HEK293 (cell line): ENCODE results near the gene OR13J1.

ENCODE experiments used
- CTCF ChIA-PET: fragments of 350-600 bp; formaldehyde crosslinking; extraction: SDS; loops from one replicate; lab custom pipeline; 2021; ENCODE audit warnings: antibody characterized with exemption; lab: Yijun Ruan, JAX
- POLR2A ChIA-PET: fragments of 300-600 bp; formaldehyde crosslinking; extraction: SDS; loops from one replicate; lab custom pipeline; 2020; ENCODE audit warnings: antibody characterized with exemption, inconsistent platforms; lab: Yijun Ruan, JAX
- H3K27ac ChIP-seq: fragments of 200-500 bp; sonication (Bioruptor generic); 2 replicates; pipeline ENCODE4 v1.5.1; 2014; ENCODE audit warnings: low read depth, low read length, control low read depth, inconsistent platforms; ENCODE audit errors: extremely low read depth
- H3K36me3 ChIP-seq, 2 experiments: fragments of 200-500 bp in 1 of 2; sonication (Bioruptor generic) in 1 of 2; 1 replicate in 1 of 2; 2 replicates in 1 of 2; pipeline ENCODE4 v1.5.1; 2014 to 2017; ENCODE audit warnings: inconsistent platforms in 2 of 2, low read length in 2 of 2; ENCODE audit not compliant: control insufficient read depth in 2 of 2, insufficient read depth in 1 of 2
- H3K4me1 ChIP-seq: fragments of 200-500 bp; sonication (Bioruptor generic); 2 replicates; pipeline ENCODE4 v1.5.1; 2014; ENCODE audit warnings: mild to moderate bottlenecking, low read length, inconsistent platforms; ENCODE audit not compliant: control insufficient read depth, insufficient read depth
- H3K4me3 ChIP-seq: 2 replicates; pipeline ENCODE4 v1.5.1; 2011; ENCODE audit warnings: low read depth, mild to moderate bottlenecking, control low read depth, low read length, moderate library complexity
- H3K9me3 ChIP-seq: fragments of 200-500 bp; sonication (Bioruptor generic); 2 replicates; pipeline ENCODE4 v1.5.1; 2014; ENCODE audit warnings: low read depth, low read length, inconsistent platforms; ENCODE audit not compliant: control insufficient read depth, insufficient read depth
- ELK4 ChIP-seq: IDR thresholded peaks from 2 replicates; pipeline ENCODE4 v1.6.1; 2011; ENCODE audit warnings: mild to moderate bottlenecking, low read depth, low read length, borderline replicate concordance
- ZBTB21 ChIP-seq: fragments of 450-650 bp; formaldehyde crosslinking; IDR thresholded peaks from 2 replicates; pipeline ENCODE4 v1.5.1; 2017; ENCODE audit warnings: missing biosample characterization, missing genetic modification characterization
- ZNF140 ChIP-seq: fragments of 450-650 bp; formaldehyde crosslinking; IDR thresholded peaks from 2 replicates; pipeline ENCODE4 v1.5.1; 2016; ENCODE audit warnings: missing biosample characterization, missing genetic modification characterization
- ZNF19 ChIP-seq: fragments of 450-650 bp; formaldehyde crosslinking; IDR thresholded peaks from 2 replicates; pipeline ENCODE4; 2016; ENCODE audit warnings: missing biosample characterization, missing genetic modification characterization, low read depth
- ZNF239 ChIP-seq: fragments of 450-650 bp; formaldehyde crosslinking; IDR thresholded peaks from 2 replicates; pipeline ENCODE4 v1.5.1; 2016; ENCODE audit warnings: missing biosample characterization, missing genetic modification characterization
- ZNF280D ChIP-seq: fragments of 450-650 bp; formaldehyde crosslinking; IDR thresholded peaks from 2 replicates; pipeline ENCODE4 v1.5.1; 2016; ENCODE audit warnings: missing biosample characterization, missing genetic modification characterization
- ZNF311 ChIP-seq: fragments of 450-650 bp; formaldehyde crosslinking; IDR thresholded peaks from 2 replicates; pipeline ENCODE4 v1.5.1; 2017; ENCODE audit warnings: missing biosample characterization, missing genetic modification characterization, borderline replicate concordance
- ZNF341 ChIP-seq: fragments of 450-650 bp; formaldehyde crosslinking; IDR thresholded peaks from 2 replicates; pipeline ENCODE4; 2016; ENCODE audit warnings: low read depth, missing biosample characterization, missing genetic modification characterization
- ZNF514 ChIP-seq: fragments of 450-650 bp; formaldehyde crosslinking; IDR thresholded peaks from 2 replicates; pipeline ENCODE4 v1.5.1; 2016; ENCODE audit warnings: missing biosample characterization, missing genetic modification characterization
- ZNF518A ChIP-seq: fragments of 450-650 bp; formaldehyde crosslinking; conservative IDR thresholded peaks from 2 replicates; pipeline ENCODE4 v1.5.1; 2016; ENCODE audit warnings: low read depth, missing biosample characterization, missing genetic modification characterization
- ZNF639 ChIP-seq: fragments of 450-650 bp; formaldehyde crosslinking; IDR thresholded peaks from 2 replicates; pipeline ENCODE4 v1.5.1; 2016; ENCODE audit warnings: missing biosample characterization, missing genetic modification characterization
- ZNF701 ChIP-seq: fragments of 450-650 bp; formaldehyde crosslinking; IDR thresholded peaks from 2 replicates; pipeline ENCODE4 v1.5.1; 2016; ENCODE audit warnings: missing biosample characterization, missing genetic modification characterization
- ZNF837 ChIP-seq: fragments of 450-650 bp; formaldehyde crosslinking; IDR thresholded peaks from 2 replicates; pipeline ENCODE4 v1.5.1; 2016; ENCODE audit warnings: missing biosample characterization, missing genetic modification characterization

Gene OR13J1

GRCh38 chr9:35870351-35870923 is at the start of gene OR13J1:
Gene OR13J1, minus strand, starts transcription at chr9:35870401. Its CDS starts 0 bp downstream, at chr9:35870401.
- Histone ChIP-seq H3K27ac (no peak within 1 kb of the TSS), H3K36me3 (no peaks in the 10 kb centered on the region), H3K4me3 (no peak within 1 kb of the TSS), H3K4me1 (no peaks in the 10 kb centered on the region), H3K9me3 (no peaks in the 10 kb centered on the region)
- POLR2A ChIA-PET, result no interaction called here
- TF ChIP-seq ZNF239 (tag by site-specific recombination) (peak; percentile 66; the same call in 1 of the 2 replicates), ZNF639 (tag by site-specific recombination) (no peak), ZNF701 (tag by site-specific recombination) (no peak), ZNF341 (no peak)
- CTCF ChIA-PET, result interaction anchor here (0.6 to 1.7 kb wide), 3 partner anchors 12 to 295 kb away, joined by 3 to 5 read pairs (median 3); no protein-coding TSS in a partner anchor

- Histone ChIP-seq H3K9me3 (no peaks in the 10 kb centered on the region), H3K27ac (no peak overlapping the region), H3K36me3 (no peaks in the 10 kb centered on the region), H3K4me1 (no peaks in the 10 kb centered on the region), H3K4me3 (no peak overlapping the region)
- CTCF ChIA-PET, result interaction anchor here (1.2 to 6.5 kb wide), 3 partner anchors 8 to 26 kb away, joined by 4 to 45 read pairs (median 6); partner anchors contain the start of gene SPAAR
- POLR2A ChIA-PET, result interaction anchor here (0.7 to 0.9 kb wide), 2 partner anchors 14 to 271 kb away, joined by 3 to 4 read pairs; partner anchors contain the start of gene HRCT1
- TF ChIP-seq ZNF280D (no peak), ZNF518A (no peak), ZNF140 (no peak), ZNF311 (tag by site-specific recombination) (no peak), ZNF19 (no peak), ZNF514 (no peak), ZBTB21 (tag by site-specific recombination) (no peak), ZNF837 (tag by site-specific recombination) (no peak), ELK4 (no peak)
- TF ChIP-seq, all 188 proteins: peak for 0
Observed at GRCh38 chr9:35919212-35920008, 49.2 kb upstream of the OR13J1 start.
